GM20000 (cell line): ENCODE measurements around the gene PRND.

Experiments
- DNase-seq: peaks from one replicate; pipeline ENCODE4 v3.0.0; 2012; ENCODE audit warnings: low spot score
- TF ChIP-seq, protein P1 (sequence below): IDR thresholded peaks from 2 replicates; pipeline ENCODE4 v1.5.1; 2012; ENCODE audit warnings: mild to moderate bottlenecking, control low read depth; ENCODE audit errors: extremely low read depth, missing control alignments

Gene PRND, protein sequence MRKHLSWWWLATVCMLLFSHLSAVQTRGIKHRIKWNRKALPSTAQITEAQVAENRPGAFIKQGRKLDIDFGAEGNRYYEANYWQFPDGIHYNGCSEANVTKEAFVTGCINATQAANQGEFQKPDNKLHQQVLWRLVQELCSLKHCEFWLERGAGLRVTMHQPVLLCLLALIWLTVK

DNA sequence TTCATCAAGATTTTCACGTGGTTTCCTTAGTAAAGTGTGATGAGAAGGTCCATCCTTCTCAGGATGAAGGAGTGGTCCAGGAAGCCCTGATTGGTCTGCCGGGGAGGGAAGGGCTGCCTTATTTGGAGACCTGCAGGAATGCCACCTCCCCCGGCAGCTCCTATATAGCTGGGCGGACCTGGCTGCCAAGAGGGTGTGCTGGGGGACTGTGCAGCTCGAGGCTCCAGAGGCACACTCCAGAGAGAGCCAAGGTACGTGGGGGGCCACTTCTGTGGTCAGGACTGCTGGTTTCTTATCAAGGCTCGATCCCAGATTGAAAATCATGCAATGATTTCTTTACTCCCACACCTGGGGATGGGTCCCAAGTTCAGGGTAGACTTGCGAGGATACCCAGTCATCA, at the start of gene PRND:
TSS of gene PRND (plus strand) at position 191 of the 400 bp plus-strand sequence. CDS start 2,643 bp downstream, outside the sequence.
- TF ChIP-seq, protein P1, sequence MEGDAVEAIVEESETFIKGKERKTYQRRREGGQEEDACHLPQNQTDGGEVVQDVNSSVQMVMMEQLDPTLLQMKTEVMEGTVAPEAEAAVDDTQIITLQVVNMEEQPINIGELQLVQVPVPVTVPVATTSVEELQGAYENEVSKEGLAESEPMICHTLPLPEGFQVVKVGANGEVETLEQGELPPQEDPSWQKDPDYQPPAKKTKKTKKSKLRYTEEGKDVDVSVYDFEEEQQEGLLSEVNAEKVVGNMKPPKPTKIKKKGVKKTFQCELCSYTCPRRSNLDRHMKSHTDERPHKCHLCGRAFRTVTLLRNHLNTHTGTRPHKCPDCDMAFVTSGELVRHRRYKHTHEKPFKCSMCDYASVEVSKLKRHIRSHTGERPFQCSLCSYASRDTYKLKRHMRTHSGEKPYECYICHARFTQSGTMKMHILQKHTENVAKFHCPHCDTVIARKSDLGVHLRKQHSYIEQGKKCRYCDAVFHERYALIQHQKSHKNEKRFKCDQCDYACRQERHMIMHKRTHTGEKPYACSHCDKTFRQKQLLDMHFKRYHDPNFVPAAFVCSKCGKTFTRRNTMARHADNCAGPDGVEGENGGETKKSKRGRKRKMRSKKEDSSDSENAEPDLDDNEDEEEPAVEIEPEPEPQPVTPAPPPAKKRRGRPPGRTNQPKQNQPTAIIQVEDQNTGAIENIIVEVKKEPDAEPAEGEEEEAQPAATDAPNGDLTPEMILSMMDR: no peak
- no peak for DNase-seq

DNA sequence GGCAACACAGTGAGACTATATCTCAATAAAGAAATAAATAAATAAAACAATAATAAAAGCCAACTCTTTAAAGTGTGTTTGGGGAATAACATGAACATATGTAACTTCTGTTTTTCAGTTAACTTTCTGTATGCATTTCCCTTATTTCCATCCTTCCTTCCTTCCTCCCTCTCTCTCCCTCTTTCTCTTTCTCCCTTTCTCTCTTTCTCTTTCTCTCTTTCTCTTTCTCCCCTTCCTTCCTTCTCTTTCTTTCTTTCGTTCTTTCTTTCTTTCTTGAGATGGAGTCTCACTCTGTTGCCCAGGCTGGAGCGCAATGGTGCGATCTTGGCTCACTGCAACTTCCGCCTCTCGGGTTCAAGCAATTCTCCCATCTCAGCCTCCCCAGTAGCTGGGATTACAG, 48.8 kb upstream of the PRND start:
- TF ChIP-seq, protein P1: no peak
- no peak for DNase-seq

DNA sequence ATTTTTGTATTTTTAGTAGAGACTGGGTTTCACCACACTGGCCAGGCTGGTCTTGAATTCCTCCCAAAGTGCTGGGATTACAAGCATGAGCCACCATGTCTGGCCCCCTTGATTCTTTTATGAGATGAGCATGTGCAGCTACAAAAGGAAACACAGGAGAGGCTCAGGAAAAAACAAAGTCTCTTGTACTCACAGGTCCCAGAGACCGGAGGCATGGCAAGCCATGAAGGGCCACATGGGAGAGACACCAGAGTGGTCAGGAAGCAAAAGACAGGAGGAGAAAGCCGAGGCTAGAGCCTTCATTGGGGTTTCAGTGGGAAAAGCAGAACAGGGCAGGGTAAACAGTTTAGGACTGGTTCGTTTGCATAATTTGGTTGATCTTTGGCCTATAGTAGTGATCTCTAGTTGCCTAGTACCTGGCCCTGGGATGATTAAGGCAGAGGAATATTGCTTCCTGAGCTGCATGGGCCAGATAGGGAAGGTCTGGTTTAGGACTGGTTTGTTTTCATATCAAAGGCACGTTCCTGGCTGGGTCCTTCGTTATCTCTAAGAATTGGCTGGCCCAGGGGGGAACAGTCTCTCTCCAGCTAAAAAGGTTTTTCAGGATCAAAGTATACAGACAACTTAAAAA, 48.2 kb upstream of the PRND start:
- TF ChIP-seq, protein P1: no peak
- DNase-seq: no peak

DNA sequence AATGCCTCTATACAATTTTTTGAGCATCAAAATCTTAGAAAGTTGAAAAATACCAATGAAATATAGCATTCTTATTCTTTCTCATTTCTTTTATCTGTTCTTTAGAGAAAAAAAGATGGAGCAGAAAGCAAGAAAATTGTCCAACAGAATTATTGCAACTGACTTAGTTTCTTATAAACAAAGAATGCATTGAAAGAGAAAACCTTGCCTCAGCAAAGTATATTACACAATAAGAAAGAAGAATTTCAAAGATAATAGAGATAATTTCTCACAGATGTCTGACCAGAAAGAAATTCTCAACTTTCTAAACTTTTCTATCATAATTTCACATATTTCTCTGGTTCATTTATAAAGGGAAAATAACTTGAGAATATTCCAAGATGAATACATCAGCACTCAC, 47.0 kb upstream of the PRND start:
- DNase-seq: no peak
- TF ChIP-seq, protein P1: no peak

DNA sequence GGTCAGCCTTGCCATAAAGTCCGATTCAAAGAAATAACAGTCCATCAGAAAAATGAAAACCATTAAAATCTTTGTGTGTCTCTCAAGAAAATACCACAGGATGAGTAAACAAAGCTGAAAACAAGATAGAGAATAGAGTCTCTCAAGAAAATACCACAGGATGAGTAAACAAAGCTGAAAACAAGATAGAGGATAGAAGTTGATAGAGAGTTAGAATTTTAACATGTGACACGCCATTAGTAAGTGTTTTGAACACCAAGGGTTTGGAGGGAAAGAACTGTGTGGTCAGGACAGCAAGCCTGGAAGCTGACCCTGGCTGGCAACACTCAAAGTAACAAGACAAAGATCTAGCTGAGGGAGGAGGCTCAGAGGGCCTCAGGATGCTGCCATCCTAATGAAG, 43.9 kb upstream of the PRND start:
- TF ChIP-seq, protein P1: no peak
- no peak for DNase-seq

DNA sequence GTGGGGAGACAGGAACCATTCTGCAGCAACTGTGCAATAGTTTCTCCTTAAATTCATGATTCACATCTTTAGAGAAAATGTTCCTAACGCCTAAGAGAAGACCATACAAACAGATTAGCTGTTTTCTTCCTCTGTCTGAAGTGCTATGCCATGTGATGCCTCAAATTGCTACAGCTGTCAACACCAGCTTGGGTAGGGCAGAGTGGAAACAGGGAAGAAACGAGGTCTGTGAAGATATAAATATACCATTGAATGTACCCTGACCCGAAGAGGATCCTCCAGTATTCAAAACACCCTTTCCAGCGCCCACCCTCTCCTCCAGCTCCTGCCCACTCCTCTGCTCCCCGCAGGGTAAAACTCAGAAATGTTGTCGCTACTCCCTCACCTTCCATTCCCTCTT, 40.3 kb upstream of the PRND start:
- TF ChIP-seq, protein P1: no peak
- no peak for DNase-seq

DNA sequence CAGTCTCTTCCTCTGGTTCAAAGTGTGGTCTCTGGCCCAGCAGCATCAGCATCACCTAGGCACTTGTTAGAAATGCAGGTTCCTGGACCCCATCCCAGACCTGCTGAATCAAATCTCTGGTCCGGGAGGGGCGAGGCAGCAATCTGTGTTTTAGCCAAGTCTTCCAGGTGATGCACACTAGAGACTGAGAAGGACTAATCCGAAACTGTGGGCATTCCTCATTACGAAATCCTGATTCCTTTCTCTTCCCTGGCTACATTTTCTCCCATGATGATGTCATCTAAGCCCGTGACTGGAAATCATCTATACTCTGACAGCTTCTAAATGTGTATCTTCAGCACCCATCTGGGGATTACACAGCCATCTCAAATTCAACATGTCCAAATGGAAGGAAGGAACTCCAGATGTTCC, 39.7 kb upstream of the PRND start:
- DNase-seq: no peak

More for the DNA sequence above, 39.7 kb upstream of the PRND start:
- TF ChIP-seq, protein P1: no peak
